ENCODE results near the gene COMMD6. TPM values are rescaled to one million over a fixed set of nuclear protein-coding genes. Genes with fewer than 3 reads are reported as not detected.

Gene COMMD6
- total and polyA plus RNA-seq, 2 experiments from 2014 or later, result 34.9 to 339 TPM

GRCh38 chr13:75541287-75541686, 3.6 kb upstream of the COMMD6 start:
- peaks cover 12% of the 10 kb centered on the region for H3K79me2 ChIP-seq (replicated peaks; ENCODE audit: insufficient read depth)
- H3K4me1 ChIP-seq (ENCODE audit: insufficient read depth), result peaks cover 4% of the 10 kb centered on the region; the same call in 1 of the 2 replicates
- Mint-ChIP-seq H3K9me3 (peaks cover 9% of the 10 kb centered on the region), H3K27ac (no peak overlapping the region), H3K4me3 (no peak overlapping the region), H3K4me1 (peaks cover 10% of the 10 kb centered on the region), H3K36me3 (ENCODE audit: low read depth) (peaks cover 3% of the 10 kb centered on the region; the same call in 1 of the 3 replicates), H3K27me3 (ENCODE audit: insufficient read depth, low read depth, poor library complexity) (peaks cover 2% of the 10 kb centered on the region)
- peaks cover 1% of the 10 kb centered on the region; the same call in 1 of the 2 replicates for H4K20me1 ChIP-seq (replicated peaks; ENCODE audit: insufficient read depth)
- no peak for TF ChIP-seq ZNF331 (CRISPR knock-in tag; IDR thresholded peaks at IDR 0.05; ENCODE audit: low read depth)
- TF ChIP-seq STAT1 (IDR thresholded peaks at IDR 0.05; ENCODE audit: unreplicated experiment), result no peak
- TF ChIP-seq, protein P1, sequence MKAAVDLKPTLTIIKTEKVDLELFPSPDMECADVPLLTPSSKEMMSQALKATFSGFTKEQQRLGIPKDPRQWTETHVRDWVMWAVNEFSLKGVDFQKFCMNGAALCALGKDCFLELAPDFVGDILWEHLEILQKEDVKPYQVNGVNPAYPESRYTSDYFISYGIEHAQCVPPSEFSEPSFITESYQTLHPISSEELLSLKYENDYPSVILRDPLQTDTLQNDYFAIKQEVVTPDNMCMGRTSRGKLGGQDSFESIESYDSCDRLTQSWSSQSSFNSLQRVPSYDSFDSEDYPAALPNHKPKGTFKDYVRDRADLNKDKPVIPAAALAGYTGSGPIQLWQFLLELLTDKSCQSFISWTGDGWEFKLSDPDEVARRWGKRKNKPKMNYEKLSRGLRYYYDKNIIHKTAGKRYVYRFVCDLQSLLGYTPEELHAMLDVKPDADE (IDR thresholded peaks at IDR 0.05), result no peak
- TF ChIP-seq EZH2phosphoT487 (IDR thresholded peaks at IDR 0.05; ENCODE audit: unreplicated experiment), result no peak
- no peak for TF ChIP-seq POLR2AphosphoS5 (IDR thresholded peaks at IDR 0.05; ENCODE audit: low read depth)
- TF ChIP-seq, protein P2, sequence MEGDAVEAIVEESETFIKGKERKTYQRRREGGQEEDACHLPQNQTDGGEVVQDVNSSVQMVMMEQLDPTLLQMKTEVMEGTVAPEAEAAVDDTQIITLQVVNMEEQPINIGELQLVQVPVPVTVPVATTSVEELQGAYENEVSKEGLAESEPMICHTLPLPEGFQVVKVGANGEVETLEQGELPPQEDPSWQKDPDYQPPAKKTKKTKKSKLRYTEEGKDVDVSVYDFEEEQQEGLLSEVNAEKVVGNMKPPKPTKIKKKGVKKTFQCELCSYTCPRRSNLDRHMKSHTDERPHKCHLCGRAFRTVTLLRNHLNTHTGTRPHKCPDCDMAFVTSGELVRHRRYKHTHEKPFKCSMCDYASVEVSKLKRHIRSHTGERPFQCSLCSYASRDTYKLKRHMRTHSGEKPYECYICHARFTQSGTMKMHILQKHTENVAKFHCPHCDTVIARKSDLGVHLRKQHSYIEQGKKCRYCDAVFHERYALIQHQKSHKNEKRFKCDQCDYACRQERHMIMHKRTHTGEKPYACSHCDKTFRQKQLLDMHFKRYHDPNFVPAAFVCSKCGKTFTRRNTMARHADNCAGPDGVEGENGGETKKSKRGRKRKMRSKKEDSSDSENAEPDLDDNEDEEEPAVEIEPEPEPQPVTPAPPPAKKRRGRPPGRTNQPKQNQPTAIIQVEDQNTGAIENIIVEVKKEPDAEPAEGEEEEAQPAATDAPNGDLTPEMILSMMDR (conservative IDR thresholded peaks at IDR 0.05; ENCODE audit: low read depth in 2 of 2), result no peak
- TF ChIP-seq ZNF114 (CRISPR knock-in tag; IDR thresholded peaks at IDR 0.05), result no peak
- no peak for TF ChIP-seq JUNB (IDR thresholded peaks at IDR 0.05; ENCODE audit: unreplicated experiment)
- no peak for TF ChIP-seq CREB1 (CRISPR knock-in tag; IDR thresholded peaks at IDR 0.05; ENCODE audit: low read depth)
- TF ChIP-seq NANOG (IDR thresholded peaks at IDR 0.05; ENCODE audit: borderline replicate concordance), result no peak
- TF ChIP-seq EZH2 (IDR thresholded peaks at IDR 0.05; ENCODE audit: low read depth, unreplicated experiment), result no peak
- TF ChIP-seq, protein P3, sequence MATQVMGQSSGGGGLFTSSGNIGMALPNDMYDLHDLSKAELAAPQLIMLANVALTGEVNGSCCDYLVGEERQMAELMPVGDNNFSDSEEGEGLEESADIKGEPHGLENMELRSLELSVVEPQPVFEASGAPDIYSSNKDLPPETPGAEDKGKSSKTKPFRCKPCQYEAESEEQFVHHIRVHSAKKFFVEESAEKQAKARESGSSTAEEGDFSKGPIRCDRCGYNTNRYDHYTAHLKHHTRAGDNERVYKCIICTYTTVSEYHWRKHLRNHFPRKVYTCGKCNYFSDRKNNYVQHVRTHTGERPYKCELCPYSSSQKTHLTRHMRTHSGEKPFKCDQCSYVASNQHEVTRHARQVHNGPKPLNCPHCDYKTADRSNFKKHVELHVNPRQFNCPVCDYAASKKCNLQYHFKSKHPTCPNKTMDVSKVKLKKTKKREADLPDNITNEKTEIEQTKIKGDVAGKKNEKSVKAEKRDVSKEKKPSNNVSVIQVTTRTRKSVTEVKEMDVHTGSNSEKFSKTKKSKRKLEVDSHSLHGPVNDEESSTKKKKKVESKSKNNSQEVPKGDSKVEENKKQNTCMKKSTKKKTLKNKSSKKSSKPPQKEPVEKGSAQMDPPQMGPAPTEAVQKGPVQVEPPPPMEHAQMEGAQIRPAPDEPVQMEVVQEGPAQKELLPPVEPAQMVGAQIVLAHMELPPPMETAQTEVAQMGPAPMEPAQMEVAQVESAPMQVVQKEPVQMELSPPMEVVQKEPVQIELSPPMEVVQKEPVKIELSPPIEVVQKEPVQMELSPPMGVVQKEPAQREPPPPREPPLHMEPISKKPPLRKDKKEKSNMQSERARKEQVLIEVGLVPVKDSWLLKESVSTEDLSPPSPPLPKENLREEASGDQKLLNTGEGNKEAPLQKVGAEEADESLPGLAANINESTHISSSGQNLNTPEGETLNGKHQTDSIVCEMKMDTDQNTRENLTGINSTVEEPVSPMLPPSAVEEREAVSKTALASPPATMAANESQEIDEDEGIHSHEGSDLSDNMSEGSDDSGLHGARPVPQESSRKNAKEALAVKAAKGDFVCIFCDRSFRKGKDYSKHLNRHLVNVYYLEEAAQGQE (IDR thresholded peaks at IDR 0.05; ENCODE audit: unreplicated experiment), result no peak
- TF ChIP-seq, protein P4, sequence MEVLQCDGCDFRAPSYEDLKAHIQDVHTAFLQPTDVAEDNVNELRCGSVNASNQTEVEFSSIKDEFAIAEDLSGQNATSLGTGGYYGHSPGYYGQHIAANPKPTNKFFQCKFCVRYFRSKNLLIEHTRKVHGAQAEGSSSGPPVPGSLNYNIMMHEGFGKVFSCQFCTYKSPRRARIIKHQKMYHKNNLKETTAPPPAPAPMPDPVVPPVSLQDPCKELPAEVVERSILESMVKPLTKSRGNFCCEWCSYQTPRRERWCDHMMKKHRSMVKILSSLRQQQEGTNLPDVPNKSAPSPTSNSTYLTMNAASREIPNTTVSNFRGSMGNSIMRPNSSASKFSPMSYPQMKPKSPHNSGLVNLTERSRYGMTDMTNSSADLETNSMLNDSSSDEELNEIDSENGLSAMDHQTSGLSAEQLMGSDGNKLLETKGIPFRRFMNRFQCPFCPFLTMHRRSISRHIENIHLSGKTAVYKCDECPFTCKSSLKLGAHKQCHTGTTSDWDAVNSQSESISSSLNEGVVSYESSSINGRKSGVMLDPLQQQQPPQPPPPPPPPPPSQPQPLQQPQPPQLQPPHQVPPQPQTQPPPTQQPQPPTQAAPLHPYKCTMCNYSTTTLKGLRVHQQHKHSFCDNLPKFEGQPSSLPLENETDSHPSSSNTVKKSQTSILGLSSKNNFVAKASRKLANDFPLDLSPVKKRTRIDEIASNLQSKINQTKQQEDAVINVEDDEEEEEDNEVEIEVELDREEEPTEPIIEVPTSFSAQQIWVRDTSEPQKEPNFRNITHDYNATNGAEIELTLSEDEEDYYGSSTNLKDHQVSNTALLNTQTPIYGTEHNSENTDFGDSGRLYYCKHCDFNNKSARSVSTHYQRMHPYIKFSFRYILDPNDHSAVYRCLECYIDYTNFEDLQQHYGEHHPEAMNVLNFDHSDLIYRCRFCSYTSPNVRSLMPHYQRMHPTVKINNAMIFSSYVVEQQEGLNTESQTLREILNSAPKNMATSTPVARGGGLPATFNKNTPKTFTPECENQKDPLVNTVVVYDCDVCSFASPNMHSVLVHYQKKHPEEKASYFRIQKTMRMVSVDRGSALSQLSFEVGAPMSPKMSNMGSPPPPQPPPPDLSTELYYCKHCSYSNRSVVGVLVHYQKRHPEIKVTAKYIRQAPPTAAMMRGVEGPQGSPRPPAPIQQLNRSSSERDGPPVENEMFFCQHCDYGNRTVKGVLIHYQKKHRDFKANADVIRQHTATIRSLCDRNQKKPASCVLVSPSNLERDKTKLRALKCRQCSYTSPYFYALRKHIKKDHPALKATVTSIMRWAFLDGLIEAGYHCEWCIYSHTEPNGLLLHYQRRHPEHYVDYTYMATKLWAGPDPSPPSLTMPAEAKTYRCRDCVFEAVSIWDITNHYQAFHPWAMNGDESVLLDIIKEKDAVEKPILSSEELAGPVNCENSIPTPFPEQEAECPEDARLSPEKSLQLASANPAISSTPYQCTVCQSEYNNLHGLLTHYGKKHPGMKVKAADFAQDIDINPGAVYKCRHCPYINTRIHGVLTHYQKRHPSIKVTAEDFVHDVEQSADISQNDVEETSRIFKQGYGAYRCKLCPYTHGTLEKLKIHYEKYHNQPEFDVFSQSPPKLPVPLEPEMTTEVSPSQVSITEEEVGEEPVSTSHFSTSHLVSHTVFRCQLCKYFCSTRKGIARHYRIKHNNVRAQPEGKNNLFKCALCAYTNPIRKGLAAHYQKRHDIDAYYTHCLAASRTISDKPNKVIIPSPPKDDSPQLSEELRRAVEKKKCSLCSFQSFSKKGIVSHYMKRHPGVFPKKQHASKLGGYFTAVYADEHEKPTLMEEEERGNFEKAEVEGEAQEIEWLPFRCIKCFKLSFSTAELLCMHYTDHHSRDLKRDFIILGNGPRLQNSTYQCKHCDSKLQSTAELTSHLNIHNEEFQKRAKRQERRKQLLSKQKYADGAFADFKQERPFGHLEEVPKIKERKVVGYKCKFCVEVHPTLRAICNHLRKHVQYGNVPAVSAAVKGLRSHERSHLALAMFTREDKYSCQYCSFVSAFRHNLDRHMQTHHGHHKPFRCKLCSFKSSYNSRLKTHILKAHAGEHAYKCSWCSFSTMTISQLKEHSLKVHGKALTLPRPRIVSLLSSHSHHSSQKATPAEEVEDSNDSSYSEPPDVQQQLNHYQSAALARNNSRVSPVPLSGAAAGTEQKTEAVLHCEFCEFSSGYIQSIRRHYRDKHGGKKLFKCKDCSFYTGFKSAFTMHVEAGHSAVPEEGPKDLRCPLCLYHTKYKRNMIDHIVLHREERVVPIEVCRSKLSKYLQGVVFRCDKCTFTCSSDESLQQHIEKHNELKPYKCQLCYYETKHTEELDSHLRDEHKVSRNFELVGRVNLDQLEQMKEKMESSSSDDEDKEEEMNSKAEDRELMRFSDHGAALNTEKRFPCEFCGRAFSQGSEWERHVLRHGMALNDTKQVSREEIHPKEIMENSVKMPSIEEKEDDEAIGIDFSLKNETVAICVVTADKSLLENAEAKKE (CRISPR knock-in tag; IDR thresholded peaks at IDR 0.05), result no peak
- no peaks in the 10 kb centered on the region for H3K9me2 ChIP-seq (ENCODE audit: insufficient read depth)
- H3K4me2 ChIP-seq, result no peak overlapping the region
- no peak for ATAC-seq
- no peak for DNase-seq (ENCODE audit: low spot score)
- H3K4me3 ChIP-seq, result no peak overlapping the region
- no peak overlapping the region for H2AFZ ChIP-seq
- no peak overlapping the region for H3K27ac ChIP-seq (ENCODE audit: low read depth)
- no peaks in the 10 kb centered on the region for H3K36me3 ChIP-seq (ENCODE audit: insufficient read depth)
- no peaks in the 10 kb centered on the region for H3F3A ChIP-seq (replicated peaks; ENCODE audit: low read depth)
- no peaks in the 10 kb centered on the region for H3K27me3 ChIP-seq (ENCODE audit: insufficient read depth)
